ENCODE results near the gene DCAF8L1. TPM values are rescaled to one million over a fixed set of nuclear protein-coding genes. Genes with fewer than 3 reads are reported as not detected.

DCAF8L1 gene
- total and polyA plus RNA-seq, 2 of the 4 experiments (the other 2 are of a cell fraction): not detected

- no peaks in the 10 kb centered on the region for H3K9me1 ChIP-seq (ENCODE audit: insufficient read depth, low read length)
- H2BK120ac ChIP-seq (ENCODE audit: low read depth, low read length): no peak overlapping the region
- no peak overlapping the region for H3K27ac ChIP-seq (ENCODE audit: insufficient read depth, low read length)
- H4K91ac ChIP-seq (ENCODE audit: insufficient read depth, low read depth, low read length): no peak overlapping the region
- no peak overlapping the region for H2AFZ ChIP-seq (replicated peaks; ENCODE audit: low read length, poor library complexity)
- H3K56ac ChIP-seq (ENCODE audit: extremely low read depth, insufficient read depth, low read length): no peak overlapping the region
- DNase-seq (no peak), ATAC-seq (ENCODE audit: low read depth) (no peak)
- no peak overlapping the region for H3K14ac ChIP-seq (replicated peaks; ENCODE audit: low read depth, low read length)
- H3K4me2 ChIP-seq (ENCODE audit: low read depth, low read length): no peak overlapping the region
- no CpG with 5 or more reads among the region's 2 CpGs for WGBS, 2 experiments (ENCODE audit: extremely low coverage in 2 of 2, insufficient read length in 1 of 2)
- dilution Hi-C loops (cut with HindIII; ENCODE audit: low sequenced_read_pairs, unreplicated experiment): no loop called here
- no peaks in the 10 kb centered on the region for H3K27me3 ChIP-seq (ENCODE audit: control insufficient read depth, insufficient read depth, low read length)
- no peak overlapping the region for H4K8ac ChIP-seq (ENCODE audit: low read depth in 2 of 2, low read length in 2 of 2)
- ChIA-PET CTCF (interaction anchor here (0.6 kb wide), 1 partner anchor 752 kb away, joined by 3 read pairs; no protein-coding TSS in a partner anchor), POLR2A (ENCODE audit: unreplicated experiment) (no interaction called here)
- no peak overlapping the region for H2AK9ac ChIP-seq (replicated peaks; ENCODE audit: low read depth, low read length, poor library complexity)
- no peak overlapping the region for H3K18ac ChIP-seq (ENCODE audit: low read depth, low read length)
- no peaks in the 10 kb centered on the region for H4K20me1 ChIP-seq (ENCODE audit: insufficient read depth, low read length)
- no peaks in the 10 kb centered on the region for H3K4me1 ChIP-seq (ENCODE audit: control insufficient read depth, insufficient read depth, low read length)
- H3K9ac ChIP-seq (ENCODE audit: low read depth, low read length): no peak overlapping the region
- H2BK15ac ChIP-seq (ENCODE audit: low read depth, low read length): no peak overlapping the region
- H3K36me3 ChIP-seq (ENCODE audit: control insufficient read depth, insufficient read depth, low read length): no peaks in the 10 kb centered on the region
- no peak overlapping the region for H3K23ac ChIP-seq (ENCODE audit: low read depth, low read length)
- no peak overlapping the region for H2BK5ac ChIP-seq (ENCODE audit: low read depth, low read length, poor library complexity, severe bottlenecking)
- H3K4ac ChIP-seq (ENCODE audit: low read depth, low read length): no peak overlapping the region
- in situ Hi-C loops (cut with MboI; ENCODE audit: low sequenced_read_pairs): no loop called here
- intact Hi-C loops (cut with micrococcal nuclease): no loop called here
- no peak overlapping the region for H2AK5ac ChIP-seq (ENCODE audit: low read depth, low read length)
- no TSS peak for BruUV-seq (replicated peaks)
- H3K4me3 ChIP-seq (ENCODE audit: insufficient read depth, low read depth, low read length): no peak overlapping the region
- H3K9me3 ChIP-seq (ENCODE audit: control insufficient read depth, insufficient read depth, low read length): no peaks in the 10 kb centered on the region
- H2BK20ac ChIP-seq (ENCODE audit: low read depth, low read length): no peak overlapping the region
- no peak overlapping the region for H4K5ac ChIP-seq (ENCODE audit: low read depth, low read length)
- TF ChIP-seq RCOR1 (IDR thresholded peaks at IDR 0.05; ENCODE audit: insufficient replicate concordance, low read length) (no peak), ELK1 (IDR thresholded peaks at IDR 0.05; ENCODE audit: borderline replicate concordance, low read depth, low read length) (no peak), RFX5 (IDR thresholded peaks at IDR 0.05; ENCODE audit: low read depth, low read length) (no peak), MAZ (IDR thresholded peaks at IDR 0.05; ENCODE audit: borderline replicate concordance, low read depth, low read length) (no peak), MAFK (IDR thresholded peaks at IDR 0.05; ENCODE audit: low read depth, low read length) (no peak), CEBPB (IDR thresholded peaks at IDR 0.05; ENCODE audit: low read depth, low read length) (no peak)
- H3K79me1 ChIP-seq (ENCODE audit: low read depth in 1 of 2, low read length in 2 of 2): no peaks in the 10 kb centered on the region
Measured at GRCh38 chrX:28010875-28011274, 29.6 kb upstream of the DCAF8L1 start.
